Measurements from ENCODE around the gene PLXNB3.

PLXNB3 gene

DNA sequence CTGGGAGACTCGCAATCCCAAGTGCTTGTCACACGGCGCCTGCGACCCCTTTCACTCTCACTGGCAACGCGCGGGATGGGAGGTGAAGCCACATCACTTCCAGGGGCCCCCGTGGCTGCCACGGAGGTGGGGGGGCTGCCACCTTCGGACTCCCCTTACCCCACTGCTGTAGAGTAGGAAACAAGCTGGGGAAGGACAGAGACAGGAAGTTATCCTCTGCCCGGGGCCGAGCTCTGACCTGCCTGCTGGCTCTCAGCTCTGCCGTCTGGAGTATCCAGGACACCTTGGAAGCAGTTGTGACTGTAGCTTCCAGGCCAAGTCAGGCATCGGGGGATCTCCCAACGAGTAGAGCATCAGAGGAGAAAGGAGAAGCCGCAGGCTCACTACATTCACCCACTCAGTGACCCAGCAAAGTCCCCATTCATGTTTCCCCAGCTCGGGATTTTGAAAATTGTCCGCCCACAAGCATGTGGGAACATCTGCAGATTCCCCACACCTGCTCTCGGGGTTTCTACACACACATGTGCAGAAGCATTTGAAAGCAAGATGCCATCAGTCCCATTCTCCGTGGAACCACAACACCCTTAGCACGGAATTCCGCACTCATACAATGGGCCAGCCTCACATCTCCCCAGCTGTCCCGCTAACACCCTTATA lies 55.5 kb downstream of the PLXNB3 start:
- FAIRE-seq, result no peak

DNA sequence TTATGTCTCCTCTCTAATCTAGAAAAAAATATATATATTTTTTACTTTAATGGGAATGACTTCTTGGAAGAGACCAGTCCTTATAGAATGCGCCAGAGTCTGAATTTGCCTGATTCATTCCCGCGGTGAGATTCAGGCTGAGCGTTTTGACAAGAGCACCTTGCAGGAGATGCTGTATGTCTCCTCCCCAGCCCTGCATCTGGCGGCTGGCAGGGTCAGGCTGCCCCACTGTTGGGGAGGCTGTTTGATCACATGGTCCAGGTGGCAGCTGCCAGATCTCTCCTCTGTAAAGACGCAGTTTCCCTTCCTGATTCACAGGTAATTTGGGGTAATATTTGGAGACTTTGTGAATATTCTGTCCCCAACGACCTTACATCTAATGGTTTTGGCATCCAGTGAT lies 56.6 kb downstream of the PLXNB3 start:
- FAIRE-seq, result no peak

DNA sequence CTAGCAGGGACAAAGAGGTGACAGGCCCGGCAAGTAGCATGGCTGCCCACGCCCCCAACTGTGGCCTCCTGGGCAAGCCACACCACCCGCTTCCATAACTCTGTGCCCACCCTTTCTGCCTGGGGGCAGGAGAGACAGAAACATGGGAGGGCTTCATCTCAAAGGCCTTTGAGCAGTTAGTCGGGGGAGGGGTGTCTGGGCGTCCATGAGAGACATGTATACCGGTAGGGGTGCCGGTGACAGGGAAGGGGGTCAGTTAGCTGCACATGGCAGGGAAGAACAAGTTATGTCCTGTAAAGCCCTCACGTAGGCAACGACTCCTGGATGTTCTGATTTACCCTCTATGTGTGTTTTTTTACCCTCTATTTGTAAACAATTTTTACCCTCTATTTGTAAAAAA lies 57.0 kb downstream of the PLXNB3 start:
- no peak for FAIRE-seq

DNA sequence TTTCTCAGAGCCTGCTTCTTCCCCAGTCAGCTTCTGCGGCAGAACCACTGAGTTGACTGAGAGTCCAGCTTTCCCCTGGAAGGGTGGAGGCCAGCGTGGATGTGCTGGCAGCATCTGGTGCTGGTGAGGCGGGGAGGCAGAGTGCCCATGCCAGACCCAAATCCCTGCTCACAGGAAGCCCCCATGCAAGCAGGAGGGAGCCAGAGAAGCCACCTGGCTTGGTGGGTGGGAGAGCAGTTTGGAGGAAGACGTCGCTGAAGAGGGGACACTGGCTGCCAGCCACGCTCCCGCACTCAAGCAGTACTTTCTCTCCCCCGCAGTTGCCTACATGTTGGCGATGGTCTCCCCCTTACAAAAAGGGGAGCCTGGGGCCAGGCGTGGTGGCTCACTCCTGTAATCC lies 60.3 kb downstream of the PLXNB3 start:
- FAIRE-seq, result no peak

- FAIRE-seq, result no peak
These were observed 61.0 kb downstream of the PLXNB3 start for GRCh38 chrX:153825042-153825441.

Data from A204.1 (cell line).